SU-DHL-6 (cell line): ENCODE results near the gene NRBF2.

ENCODE experiments used
- EZH2phosphoT487 ChIP-seq: fragments of 200-600 bp; sonication (generic), shearing (Covaris generic); conservative IDR thresholded peaks from 2 replicates; pipeline ENCODE4 v1.6.1; 2018; ENCODE audit warnings: mild to moderate bottlenecking, antibody characterized with exemption, low read length, moderate library complexity, mixed read lengths
- TF ChIP-seq, protein P1 (sequence below): fragments of 200-600 bp; sonication (generic); IDR thresholded peaks from one replicate; pipeline ENCODE4 v1.5.1; 2017; ENCODE audit warnings: antibody characterized with exemption, mild to moderate bottlenecking, low read length, moderate library complexity; ENCODE audit not compliant: insufficient read depth, poor library complexity, severe bottlenecking

- TF ChIP-seq, protein P1, sequence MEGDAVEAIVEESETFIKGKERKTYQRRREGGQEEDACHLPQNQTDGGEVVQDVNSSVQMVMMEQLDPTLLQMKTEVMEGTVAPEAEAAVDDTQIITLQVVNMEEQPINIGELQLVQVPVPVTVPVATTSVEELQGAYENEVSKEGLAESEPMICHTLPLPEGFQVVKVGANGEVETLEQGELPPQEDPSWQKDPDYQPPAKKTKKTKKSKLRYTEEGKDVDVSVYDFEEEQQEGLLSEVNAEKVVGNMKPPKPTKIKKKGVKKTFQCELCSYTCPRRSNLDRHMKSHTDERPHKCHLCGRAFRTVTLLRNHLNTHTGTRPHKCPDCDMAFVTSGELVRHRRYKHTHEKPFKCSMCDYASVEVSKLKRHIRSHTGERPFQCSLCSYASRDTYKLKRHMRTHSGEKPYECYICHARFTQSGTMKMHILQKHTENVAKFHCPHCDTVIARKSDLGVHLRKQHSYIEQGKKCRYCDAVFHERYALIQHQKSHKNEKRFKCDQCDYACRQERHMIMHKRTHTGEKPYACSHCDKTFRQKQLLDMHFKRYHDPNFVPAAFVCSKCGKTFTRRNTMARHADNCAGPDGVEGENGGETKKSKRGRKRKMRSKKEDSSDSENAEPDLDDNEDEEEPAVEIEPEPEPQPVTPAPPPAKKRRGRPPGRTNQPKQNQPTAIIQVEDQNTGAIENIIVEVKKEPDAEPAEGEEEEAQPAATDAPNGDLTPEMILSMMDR: no peak
- no peak for TF ChIP-seq EZH2phosphoT487
Observed at GRCh38 chr10:63142136-63142535, 9.0 kb downstream of the NRBF2 start.
